Measurements from ENCODE around the gene NHSL2.

Gene NHSL2

GRCh38 chrX:72080800-72081199, 170.2 kb downstream of the NHSL2 start:
- no peak for DNase-seq

GRCh38 chrX:72081605-72082320, 171.1 kb downstream of the NHSL2 start:
- DNase-seq, result no peak

GRCh38 chrX:72083291-72083690, 172.6 kb downstream of the NHSL2 start:
- DNase-seq, result no peak

- DNase-seq, result no peak
Observed at GRCh38 chrX:72084114-72084513, 173.5 kb downstream of the NHSL2 start.

GRCh38 chrX:72086995-72087394, 176.3 kb downstream of the NHSL2 start:
- DNase-seq, result no peak

GRCh38 chrX:72088761-72089160, 178.1 kb downstream of the NHSL2 start:
- DNase-seq, result no peak

- DNase-seq, result no peak
Observed at GRCh38 chrX:72089254-72089653, 178.6 kb downstream of the NHSL2 start.

GRCh38 chrX:72094894-72095293, 184.2 kb downstream of the NHSL2 start:
- DNase-seq, result peak in 1 of 14 donors; percentile 2

- DNase-seq, result no peak
Observed at GRCh38 chrX:72095370-72095769, 184.7 kb downstream of the NHSL2 start.

- no peak for DNase-seq
Observed at GRCh38 chrX:72097098-72097497, 186.5 kb downstream of the NHSL2 start.

GRCh38 chrX:72100051-72100755, 189.6 kb downstream of the NHSL2 start:
- no peak for DNase-seq

- DNase-seq, result peak in 1 of 14 donors; percentile 13
Observed at GRCh38 chrX:72100824-72101351, 190.2 kb downstream of the NHSL2 start.

GRCh38 chrX:72101597-72102037, 191.0 kb downstream of the NHSL2 start:
- DNase-seq, result no peak

GRCh38 chrX:72102126-72102525, 191.5 kb downstream of the NHSL2 start:
- DNase-seq, result no peak

- DNase-seq, result no peak
Observed at GRCh38 chrX:72102760-72103159, 192.1 kb downstream of the NHSL2 start.

- DNase-seq, result no peak
Observed at GRCh38 chrX:72105436-72105835, 194.8 kb downstream of the NHSL2 start.

- no peak for DNase-seq
Observed at GRCh38 chrX:72107320-72107719, 196.7 kb downstream of the NHSL2 start.

- no peak for DNase-seq
Observed at GRCh38 chrX:72107841-72108595, 197.4 kb downstream of the NHSL2 start.

- DNase-seq, result no peak
Observed at GRCh38 chrX:72108666-72109065, 198.0 kb downstream of the NHSL2 start.

- DNase-seq, result no peak
Observed at GRCh38 chrX:72110051-72110875, 199.6 kb downstream of the NHSL2 start.

GRCh38 chrX:72110876-72111708, 200.4 kb downstream of the NHSL2 start:
- no peak for DNase-seq
